ENCODE results near the gene CBX5.

CBX5 gene

GRCh38 chr12:54261815-54262402 lies 18.0 kb downstream of the CBX5 start:
- in situ Hi-C loops (cut with MboI; ENCODE audit: low pct_unique_long_range_greater_than_20kb, low sequenced_read_pairs, unreplicated experiment): no loop called here
- no peak for TF ChIP-seq CTCF (IDR thresholded peaks at IDR 0.05; ENCODE audit: extremely low read depth, insufficient read depth, missing control alignments)
- no peak for DNase-seq (ENCODE audit: low spot score)

GRCh38 chr12:54259194-54260011 lies 20.5 kb downstream of the CBX5 start:
- DNase-seq (ENCODE audit: low spot score): peak; percentile 78
- in situ Hi-C loops (cut with MboI; ENCODE audit: low pct_unique_long_range_greater_than_20kb, low sequenced_read_pairs, unreplicated experiment): no loop called here
- no peak for TF ChIP-seq CTCF (IDR thresholded peaks at IDR 0.05; ENCODE audit: extremely low read depth, insufficient read depth, missing control alignments)

- no peak for DNase-seq (ENCODE audit: low spot score)
- no peak for TF ChIP-seq CTCF (IDR thresholded peaks at IDR 0.05; ENCODE audit: extremely low read depth, insufficient read depth, missing control alignments)
- in situ Hi-C loops (cut with MboI; ENCODE audit: low pct_unique_long_range_greater_than_20kb, low sequenced_read_pairs, unreplicated experiment): no loop called here
These were observed 21.7 kb downstream of the CBX5 start for GRCh38 chr12:54258201-54258681.

- in situ Hi-C loops (cut with MboI; ENCODE audit: low pct_unique_long_range_greater_than_20kb, low sequenced_read_pairs, unreplicated experiment): no loop called here
- no peak for TF ChIP-seq CTCF (IDR thresholded peaks at IDR 0.05; ENCODE audit: extremely low read depth, insufficient read depth, missing control alignments)
- DNase-seq (ENCODE audit: low spot score): no peak
These were observed 22.6 kb downstream of the CBX5 start for GRCh38 chr12:54257332-54257731.

- no peak for TF ChIP-seq CTCF (IDR thresholded peaks at IDR 0.05; ENCODE audit: extremely low read depth, insufficient read depth, missing control alignments)
- DNase-seq (ENCODE audit: low spot score): no peak
- in situ Hi-C loops (cut with MboI; ENCODE audit: low pct_unique_long_range_greater_than_20kb, low sequenced_read_pairs, unreplicated experiment): no loop called here
These were observed 26.7 kb downstream of the CBX5 start for GRCh38 chr12:54253240-54253639.

GRCh38 chr12:54251667-54252284 lies 28.1 kb downstream of the CBX5 start:
- in situ Hi-C loops (cut with MboI; ENCODE audit: low pct_unique_long_range_greater_than_20kb, low sequenced_read_pairs, unreplicated experiment): no loop called here
- peak; percentile 50 for TF ChIP-seq CTCF (IDR thresholded peaks at IDR 0.05; ENCODE audit: extremely low read depth, insufficient read depth, missing control alignments)
- DNase-seq (ENCODE audit: low spot score): peak; percentile 64
